K562 (cell line): ENCODE results near the gene CCNQ. TPM values are rescaled to one million over a fixed set of nuclear protein-coding genes. Genes with fewer than 3 reads are reported as not detected.

Experiments
- CHD2 ChIP-seq: IDR thresholded peaks from 2 replicates; pipeline ENCODE4 v1.6.1; 2011; ENCODE audit warnings: low read depth, low read length
- CXXC5 ChIP-seq: fragments of 250-450 bp; sonication (Bioruptor Pico); IDR thresholded peaks from 2 replicates; pipeline ENCODE4 v1.8.0; 2022; ENCODE audit warnings: inconsistent platforms, mild to moderate bottlenecking, moderate library complexity
- EP300 ChIP-seq: IDR thresholded peaks from 2 replicates; pipeline ENCODE4 v1.6.1; 2012; ENCODE audit warnings: low read length, improper control_type of control experiment
- ESRRB ChIP-seq: fragments of 250-450 bp; sonication (Bioruptor Pico); IDR thresholded peaks from 2 replicates; pipeline ENCODE4 v1.5.0; 2020; ENCODE audit warnings: mild to moderate bottlenecking, moderate library complexity, borderline replicate concordance
- ZNF766 ChIP-seq: fragments of 200-800 bp; sonication (Bioruptor generic); conservative IDR thresholded peaks from 2 replicates; pipeline ENCODE4 v1.6.1; 2016; ENCODE audit warnings: missing genetic modification characterization, missing compliant biosample characterization
- polyA plus RNA-seq, 8 experiments: library from polyadenylated mRNA; depleted of rRNA in 4 of 8; stranded (reverse) in 5 of 8; unstranded in 3 of 8; fragments of >200 nt; fragmentation: Nextera tagmentation in 2 of 8; fragmentation: Illumina TruSeq in 1 of 8; extraction: Ambion mirVana in 2 of 8; extraction: Trizol in 1 of 8; gene quantifications; 2 replicates each; pipeline versions ENCODE4 v1.2.1 to v1.2.3, GENCODE V29; 2011 to 2014; ENCODE audit warnings: inconsistent platforms in 1 of 8, missing spikeins in 1 of 8
- total RNA-seq, 7 experiments: library from RNA; depleted of rRNA in 6 of 7; stranded (reverse); fragments of >200 nt in 6 of 7; fragmentation: Illumina TruSeq in 2 of 7; extraction: Trizol in 2 of 7; gene quantifications; 2 replicates each; pipeline versions ENCODE4 v1.2.1 to v1.2.3, GENCODE V29; 2011 to 2021; ENCODE audit warnings: low replicate concordance in 1 of 7
- TF ChIP-seq, protein P1 (sequence below): fragments of 250-450 bp; sonication (Bioruptor Pico); IDR thresholded peaks from 2 replicates; pipeline ENCODE4 v1.4.0; 2020
- TF ChIP-seq, protein P2 (sequence below): fragments of 200-800 bp; sonication (Bioruptor generic); IDR thresholded peaks from 2 replicates; pipeline ENCODE4 v1.6.1; 2016; ENCODE audit warnings: missing genetic modification characterization, missing compliant biosample characterization
- TF ChIP-seq, protein P3 (sequence below): IDR thresholded peaks from 2 replicates; pipeline ENCODE4 v1.6.1; 2016; ENCODE audit warnings: missing genetic modification characterization, missing compliant biosample characterization
- TF ChIP-seq, protein P4 (sequence below): sonication (generic); formaldehyde crosslinking; IDR thresholded peaks from 2 replicates; pipeline ENCODE4 v1.8.0; 2022; ENCODE audit warnings: missing genetic modification reagents, mild to moderate bottlenecking, borderline replicate concordance
- TF ChIP-seq, protein P5 (sequence below): fragments of 450-650 bp; IDR thresholded peaks from one replicate; pipeline ENCODE4 v1.6.1; 2018; ENCODE audit warnings: mild to moderate bottlenecking, moderate library complexity; ENCODE audit not compliant: partially characterized antibody

Gene CCNQ
- total and polyA plus RNA-seq, 9 of the 15 experiments (the other 6 are each of a cell fraction or from before 2014, with no cell fraction given), result 0.92 to 53.8 (median 25.3) TPM

DNA sequence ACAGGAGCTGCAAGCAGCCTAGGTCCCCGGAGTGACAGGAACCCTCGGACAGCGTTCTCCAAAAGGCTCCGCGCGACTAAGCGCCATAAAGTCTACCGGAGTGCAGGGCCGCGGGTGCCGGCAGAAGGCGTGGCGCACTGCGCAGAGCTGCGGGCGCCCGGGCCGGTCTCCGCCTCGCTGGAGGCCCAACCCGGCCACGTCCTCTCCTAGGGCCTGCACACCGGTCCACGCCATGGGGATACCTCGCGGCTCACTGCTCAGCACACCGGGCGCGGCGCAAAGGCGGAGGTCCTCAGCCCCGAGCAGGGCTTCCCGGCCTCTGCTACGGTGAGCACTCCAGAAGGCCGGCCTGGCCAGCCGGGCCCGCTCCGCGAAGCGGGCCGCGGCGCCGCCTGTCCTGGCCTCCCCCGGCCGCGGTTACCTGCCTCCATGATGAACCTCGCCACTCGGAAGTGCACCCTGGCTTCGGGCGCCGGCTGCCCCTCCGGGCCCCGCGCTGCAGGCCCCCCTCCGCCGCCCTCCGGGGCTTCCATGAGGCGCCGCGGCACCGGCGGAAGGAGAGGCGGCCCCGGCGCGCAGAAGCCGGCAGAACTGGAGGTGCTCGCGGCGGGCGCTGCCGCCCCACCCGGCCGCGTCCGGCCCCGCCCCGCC, at the start of gene CCNQ (continued):
- TF ChIP-seq, protein P1, sequence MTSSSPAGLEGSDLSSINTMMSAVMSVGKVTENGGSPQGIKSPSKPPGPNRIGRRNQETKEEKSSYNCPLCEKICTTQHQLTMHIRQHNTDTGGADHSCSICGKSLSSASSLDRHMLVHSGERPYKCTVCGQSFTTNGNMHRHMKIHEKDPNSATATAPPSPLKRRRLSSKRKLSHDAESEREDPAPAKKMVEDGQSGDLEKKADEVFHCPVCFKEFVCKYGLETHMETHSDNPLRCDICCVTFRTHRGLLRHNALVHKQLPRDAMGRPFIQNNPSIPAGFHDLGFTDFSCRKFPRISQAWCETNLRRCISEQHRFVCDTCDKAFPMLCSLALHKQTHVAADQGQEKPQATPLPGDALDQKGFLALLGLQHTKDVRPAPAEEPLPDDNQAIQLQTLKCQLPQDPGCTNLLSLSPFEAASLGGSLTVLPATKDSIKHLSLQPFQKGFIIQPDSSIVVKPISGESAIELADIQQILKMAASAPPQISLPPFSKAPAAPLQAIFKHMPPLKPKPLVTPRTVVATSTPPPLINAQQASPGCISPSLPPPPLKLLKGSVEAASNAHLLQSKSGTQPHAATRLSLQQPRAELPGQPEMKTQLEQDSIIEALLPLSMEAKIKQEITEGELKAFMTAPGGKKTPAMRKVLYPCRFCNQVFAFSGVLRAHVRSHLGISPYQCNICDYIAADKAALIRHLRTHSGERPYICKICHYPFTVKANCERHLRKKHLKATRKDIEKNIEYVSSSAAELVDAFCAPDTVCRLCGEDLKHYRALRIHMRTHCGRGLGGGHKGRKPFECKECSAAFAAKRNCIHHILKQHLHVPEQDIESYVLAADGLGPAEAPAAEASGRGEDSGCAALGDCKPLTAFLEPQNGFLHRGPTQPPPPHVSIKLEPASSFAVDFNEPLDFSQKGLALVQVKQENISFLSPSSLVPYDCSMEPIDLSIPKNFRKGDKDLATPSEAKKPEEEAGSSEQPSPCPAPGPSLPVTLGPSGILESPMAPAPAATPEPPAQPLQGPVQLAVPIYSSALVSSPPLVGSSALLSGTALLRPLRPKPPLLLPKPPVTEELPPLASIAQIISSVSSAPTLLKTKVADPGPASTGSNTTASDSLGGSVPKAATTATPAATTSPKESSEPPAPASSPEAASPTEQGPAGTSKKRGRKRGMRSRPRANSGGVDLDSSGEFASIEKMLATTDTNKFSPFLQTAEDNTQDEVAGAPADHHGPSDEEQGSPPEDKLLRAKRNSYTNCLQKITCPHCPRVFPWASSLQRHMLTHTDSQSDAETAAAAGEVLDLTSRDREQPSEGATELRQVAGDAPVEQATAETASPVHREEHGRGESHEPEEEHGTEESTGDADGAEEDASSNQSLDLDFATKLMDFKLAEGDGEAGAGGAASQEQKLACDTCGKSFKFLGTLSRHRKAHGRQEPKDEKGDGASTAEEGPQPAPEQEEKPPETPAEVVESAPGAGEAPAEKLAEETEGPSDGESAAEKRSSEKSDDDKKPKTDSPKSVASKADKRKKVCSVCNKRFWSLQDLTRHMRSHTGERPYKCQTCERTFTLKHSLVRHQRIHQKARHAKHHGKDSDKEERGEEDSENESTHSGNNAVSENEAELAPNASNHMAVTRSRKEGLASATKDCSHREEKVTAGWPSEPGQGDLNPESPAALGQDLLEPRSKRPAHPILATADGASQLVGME (CRISPR knock-in tag), result no peak
- no peak for TF ChIP-seq EP300
- no peak for TF ChIP-seq CHD2
- TF ChIP-seq ESRRB (CRISPR knock-in tag), result no peak
- TF ChIP-seq, protein P2, sequence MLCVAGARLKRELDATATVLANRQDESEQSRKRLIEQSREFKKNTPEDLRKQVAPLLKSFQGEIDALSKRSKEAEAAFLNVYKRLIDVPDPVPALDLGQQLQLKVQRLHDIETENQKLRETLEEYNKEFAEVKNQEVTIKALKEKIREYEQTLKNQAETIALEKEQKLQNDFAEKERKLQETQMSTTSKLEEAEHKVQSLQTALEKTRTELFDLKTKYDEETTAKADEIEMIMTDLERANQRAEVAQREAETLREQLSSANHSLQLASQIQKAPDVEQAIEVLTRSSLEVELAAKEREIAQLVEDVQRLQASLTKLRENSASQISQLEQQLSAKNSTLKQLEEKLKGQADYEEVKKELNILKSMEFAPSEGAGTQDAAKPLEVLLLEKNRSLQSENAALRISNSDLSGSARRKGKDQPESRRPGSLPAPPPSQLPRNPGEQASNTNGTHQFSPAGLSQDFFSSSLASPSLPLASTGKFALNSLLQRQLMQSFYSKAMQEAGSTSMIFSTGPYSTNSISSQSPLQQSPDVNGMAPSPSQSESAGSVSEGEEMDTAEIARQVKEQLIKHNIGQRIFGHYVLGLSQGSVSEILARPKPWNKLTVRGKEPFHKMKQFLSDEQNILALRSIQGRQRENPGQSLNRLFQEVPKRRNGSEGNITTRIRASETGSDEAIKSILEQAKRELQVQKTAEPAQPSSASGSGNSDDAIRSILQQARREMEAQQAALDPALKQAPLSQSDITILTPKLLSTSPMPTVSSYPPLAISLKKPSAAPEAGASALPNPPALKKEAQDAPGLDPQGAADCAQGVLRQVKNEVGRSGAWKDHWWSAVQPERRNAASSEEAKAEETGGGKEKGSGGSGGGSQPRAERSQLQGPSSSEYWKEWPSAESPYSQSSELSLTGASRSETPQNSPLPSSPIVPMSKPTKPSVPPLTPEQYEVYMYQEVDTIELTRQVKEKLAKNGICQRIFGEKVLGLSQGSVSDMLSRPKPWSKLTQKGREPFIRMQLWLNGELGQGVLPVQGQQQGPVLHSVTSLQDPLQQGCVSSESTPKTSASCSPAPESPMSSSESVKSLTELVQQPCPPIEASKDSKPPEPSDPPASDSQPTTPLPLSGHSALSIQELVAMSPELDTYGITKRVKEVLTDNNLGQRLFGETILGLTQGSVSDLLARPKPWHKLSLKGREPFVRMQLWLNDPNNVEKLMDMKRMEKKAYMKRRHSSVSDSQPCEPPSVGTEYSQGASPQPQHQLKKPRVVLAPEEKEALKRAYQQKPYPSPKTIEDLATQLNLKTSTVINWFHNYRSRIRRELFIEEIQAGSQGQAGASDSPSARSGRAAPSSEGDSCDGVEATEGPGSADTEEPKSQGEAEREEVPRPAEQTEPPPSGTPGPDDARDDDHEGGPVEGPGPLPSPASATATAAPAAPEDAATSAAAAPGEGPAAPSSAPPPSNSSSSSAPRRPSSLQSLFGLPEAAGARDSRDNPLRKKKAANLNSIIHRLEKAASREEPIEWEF, result no peak
- TF ChIP-seq, protein P3, sequence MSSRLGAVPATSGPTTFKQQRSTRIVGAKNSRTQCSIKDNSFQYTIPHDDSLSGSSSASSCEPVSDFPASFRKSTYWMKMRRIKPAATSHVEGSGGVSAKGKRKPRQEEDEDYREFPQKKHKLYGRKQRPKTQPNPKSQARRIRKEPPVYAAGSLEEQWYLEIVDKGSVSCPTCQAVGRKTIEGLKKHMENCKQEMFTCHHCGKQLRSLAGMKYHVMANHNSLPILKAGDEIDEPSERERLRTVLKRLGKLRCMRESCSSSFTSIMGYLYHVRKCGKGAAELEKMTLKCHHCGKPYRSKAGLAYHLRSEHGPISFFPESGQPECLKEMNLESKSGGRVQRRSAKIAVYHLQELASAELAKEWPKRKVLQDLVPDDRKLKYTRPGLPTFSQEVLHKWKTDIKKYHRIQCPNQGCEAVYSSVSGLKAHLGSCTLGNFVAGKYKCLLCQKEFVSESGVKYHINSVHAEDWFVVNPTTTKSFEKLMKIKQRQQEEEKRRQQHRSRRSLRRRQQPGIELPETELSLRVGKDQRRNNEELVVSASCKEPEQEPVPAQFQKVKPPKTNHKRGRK (tag), result no peak
- TF ChIP-seq, protein P4, sequence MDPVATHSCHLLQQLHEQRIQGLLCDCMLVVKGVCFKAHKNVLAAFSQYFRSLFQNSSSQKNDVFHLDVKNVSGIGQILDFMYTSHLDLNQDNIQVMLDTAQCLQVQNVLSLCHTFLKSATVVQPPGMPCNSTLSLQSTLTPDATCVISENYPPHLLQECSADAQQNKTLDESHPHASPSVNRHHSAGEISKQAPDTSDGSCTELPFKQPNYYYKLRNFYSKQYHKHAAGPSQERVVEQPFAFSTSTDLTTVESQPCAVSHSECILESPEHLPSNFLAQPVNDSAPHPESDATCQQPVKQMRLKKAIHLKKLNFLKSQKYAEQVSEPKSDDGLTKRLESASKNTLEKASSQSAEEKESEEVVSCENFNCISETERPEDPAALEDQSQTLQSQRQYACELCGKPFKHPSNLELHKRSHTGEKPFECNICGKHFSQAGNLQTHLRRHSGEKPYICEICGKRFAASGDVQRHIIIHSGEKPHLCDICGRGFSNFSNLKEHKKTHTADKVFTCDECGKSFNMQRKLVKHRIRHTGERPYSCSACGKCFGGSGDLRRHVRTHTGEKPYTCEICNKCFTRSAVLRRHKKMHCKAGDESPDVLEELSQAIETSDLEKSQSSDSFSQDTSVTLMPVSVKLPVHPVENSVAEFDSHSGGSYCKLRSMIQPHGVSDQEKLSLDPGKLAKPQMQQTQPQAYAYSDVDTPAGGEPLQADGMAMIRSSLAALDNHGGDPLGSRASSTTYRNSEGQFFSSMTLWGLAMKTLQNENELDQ (CRISPR knock-in tag), result no peak
- TF ChIP-seq ZNF766 (CRISPR knock-in tag), result no peak
- TF ChIP-seq, protein P5, sequence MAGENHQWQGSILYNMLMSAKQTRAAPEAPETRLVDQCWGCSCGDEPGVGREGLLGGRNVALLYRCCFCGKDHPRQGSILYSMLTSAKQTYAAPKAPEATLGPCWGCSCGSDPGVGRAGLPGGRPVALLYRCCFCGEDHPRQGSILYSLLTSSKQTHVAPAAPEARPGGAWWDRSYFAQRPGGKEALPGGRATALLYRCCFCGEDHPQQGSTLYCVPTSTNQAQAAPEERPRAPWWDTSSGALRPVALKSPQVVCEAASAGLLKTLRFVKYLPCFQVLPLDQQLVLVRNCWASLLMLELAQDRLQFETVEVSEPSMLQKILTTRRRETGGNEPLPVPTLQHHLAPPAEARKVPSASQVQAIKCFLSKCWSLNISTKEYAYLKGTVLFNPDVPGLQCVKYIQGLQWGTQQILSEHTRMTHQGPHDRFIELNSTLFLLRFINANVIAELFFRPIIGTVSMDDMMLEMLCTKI, result no peak
- peak; percentile 53; the same call in 1 of the 2 replicates for TF ChIP-seq CXXC5 (CRISPR knock-in tag)
